Measurements from ENCODE around the gene UTF1.

Gene UTF1

DNA sequence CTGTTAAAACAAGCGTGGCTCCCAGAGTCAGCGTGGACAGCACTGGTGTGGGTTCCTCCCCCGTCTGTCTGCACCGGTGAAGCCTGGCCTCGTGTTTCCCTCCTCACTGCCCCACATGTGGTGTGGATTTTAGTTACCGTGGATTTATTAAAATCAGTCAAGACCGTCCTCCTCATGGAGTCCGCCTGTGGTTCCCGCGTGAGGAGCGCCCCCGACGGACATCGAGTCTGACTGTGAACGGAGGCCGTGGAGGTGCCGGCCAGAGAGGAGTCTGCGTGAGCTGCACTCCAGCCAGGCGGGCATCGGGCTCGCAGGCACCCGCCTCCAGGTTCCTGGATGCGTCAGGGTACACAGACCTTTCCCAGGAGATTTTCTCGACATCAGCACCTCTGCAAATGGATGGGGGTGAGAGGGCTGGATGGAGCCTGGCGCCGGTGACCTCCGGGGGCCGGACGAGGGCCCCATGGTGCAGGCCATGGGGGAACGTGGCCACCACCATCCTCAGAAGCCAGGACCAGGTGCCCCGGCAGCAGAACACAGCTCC, 26.3 kb upstream of the UTF1 start:
- TF ChIP-seq, protein P1, sequence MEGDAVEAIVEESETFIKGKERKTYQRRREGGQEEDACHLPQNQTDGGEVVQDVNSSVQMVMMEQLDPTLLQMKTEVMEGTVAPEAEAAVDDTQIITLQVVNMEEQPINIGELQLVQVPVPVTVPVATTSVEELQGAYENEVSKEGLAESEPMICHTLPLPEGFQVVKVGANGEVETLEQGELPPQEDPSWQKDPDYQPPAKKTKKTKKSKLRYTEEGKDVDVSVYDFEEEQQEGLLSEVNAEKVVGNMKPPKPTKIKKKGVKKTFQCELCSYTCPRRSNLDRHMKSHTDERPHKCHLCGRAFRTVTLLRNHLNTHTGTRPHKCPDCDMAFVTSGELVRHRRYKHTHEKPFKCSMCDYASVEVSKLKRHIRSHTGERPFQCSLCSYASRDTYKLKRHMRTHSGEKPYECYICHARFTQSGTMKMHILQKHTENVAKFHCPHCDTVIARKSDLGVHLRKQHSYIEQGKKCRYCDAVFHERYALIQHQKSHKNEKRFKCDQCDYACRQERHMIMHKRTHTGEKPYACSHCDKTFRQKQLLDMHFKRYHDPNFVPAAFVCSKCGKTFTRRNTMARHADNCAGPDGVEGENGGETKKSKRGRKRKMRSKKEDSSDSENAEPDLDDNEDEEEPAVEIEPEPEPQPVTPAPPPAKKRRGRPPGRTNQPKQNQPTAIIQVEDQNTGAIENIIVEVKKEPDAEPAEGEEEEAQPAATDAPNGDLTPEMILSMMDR (IDR thresholded peaks at IDR 0.05; ENCODE audit: borderline replicate concordance, control extremely low read depth, extremely low read depth, insufficient read depth, missing control alignments): no peak
- in situ Hi-C loops (cut with MboI; ENCODE audit: low sequenced_read_pairs, unreplicated experiment): no loop called here
- DNase-seq (ENCODE audit: low spot score): no peak

DNA sequence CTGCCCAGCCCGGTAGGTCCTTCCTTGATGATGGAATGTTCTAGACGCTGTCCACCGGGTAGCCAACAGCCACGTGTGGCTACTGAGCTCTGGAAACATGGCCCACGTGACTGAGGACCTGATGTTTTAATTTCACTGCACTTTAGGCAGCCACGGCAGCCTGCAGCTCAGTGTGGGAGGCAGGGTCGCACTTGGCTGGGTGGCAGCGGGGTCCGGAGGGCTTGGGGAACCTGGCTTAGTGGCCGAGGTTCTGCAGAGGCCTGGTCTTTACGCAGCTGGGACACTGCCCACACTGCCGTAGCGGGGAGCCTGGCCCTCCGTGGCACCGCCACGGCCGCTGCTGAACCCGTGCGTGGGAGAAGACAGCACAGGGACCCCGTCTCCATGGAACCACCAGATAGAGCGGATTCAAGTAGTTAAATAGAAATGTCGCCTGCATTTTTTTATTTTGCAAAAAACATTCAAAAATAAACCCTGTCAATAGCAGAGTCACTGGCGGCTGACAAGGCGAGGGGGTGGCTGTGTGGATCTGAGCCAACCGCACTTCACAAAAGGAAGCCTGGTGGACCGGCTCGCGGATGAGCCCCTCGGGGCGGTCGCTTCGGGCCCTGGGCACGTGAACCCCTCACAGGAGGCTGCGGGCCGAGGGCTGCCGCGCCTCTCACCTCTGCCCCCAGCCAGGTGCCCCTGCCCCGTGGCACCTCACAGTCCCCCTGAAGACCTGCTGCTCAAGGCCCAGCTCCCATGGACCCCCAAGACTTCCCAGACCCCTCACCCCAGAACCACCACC, 25.6 kb upstream of the UTF1 start:
- in situ Hi-C loops (cut with MboI; ENCODE audit: low sequenced_read_pairs, unreplicated experiment): no loop called here
- TF ChIP-seq, protein P1 (IDR thresholded peaks at IDR 0.05; ENCODE audit: borderline replicate concordance, control extremely low read depth, extremely low read depth, insufficient read depth, missing control alignments): no peak
- no peak for DNase-seq (ENCODE audit: low spot score)

DNA sequence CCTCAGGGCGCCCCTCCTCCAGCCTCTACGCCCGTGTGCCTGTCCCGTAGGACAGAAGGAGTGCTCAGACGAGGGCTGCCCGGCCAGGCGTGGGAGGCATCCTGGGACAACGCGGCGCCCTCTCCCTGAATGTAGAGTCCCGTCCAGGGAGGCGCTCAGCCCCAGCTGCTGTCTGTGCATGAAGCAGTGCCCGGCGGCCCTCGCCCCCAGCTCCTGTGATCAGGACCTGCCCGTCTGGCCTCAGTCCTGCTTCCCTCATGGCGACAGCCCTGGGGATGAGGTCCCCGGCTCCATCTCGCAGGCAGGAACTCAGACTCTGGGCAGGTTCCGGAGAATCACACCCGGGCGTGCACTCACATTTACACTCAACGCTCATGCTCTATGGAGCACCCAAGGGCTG, 24.9 kb upstream of the UTF1 start:
- in situ Hi-C loops (cut with MboI; ENCODE audit: low sequenced_read_pairs, unreplicated experiment): no loop called here
- DNase-seq (ENCODE audit: low spot score): no peak
- TF ChIP-seq, protein P1 (IDR thresholded peaks at IDR 0.05; ENCODE audit: borderline replicate concordance, control extremely low read depth, extremely low read depth, insufficient read depth, missing control alignments): no peak

DNA sequence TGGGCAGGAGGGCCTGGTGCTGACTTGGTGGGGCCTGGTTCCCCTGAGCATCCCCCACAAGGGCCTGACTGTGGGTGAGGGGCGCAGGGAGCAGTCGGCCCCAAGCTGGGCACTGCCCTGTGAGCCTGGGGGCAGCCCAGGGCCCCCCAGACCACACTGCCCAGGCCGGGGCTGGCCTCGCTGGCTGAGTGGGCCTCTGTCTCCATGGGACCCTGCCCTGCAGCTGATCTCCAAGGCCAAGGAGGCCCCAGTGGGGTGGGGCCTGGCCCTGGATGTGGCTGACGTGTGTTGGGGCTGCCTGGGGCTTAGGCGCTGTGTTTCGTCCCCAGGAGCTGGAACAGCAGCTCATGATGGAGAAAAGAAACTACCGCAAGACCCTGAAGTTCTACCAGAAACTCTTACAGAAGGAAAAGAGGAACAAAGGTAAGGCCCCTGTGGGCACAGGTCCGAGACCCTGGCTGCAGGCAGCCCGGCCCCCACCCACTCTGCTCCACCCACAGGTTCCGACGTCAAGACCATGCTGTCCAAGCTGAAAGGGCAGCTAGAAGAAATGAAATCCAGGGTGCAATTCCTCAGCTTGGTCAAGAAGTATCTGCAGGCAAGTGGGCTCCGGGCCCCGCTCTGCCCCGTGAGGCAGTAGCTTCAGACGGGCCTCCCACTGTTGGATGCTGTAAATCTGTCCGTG, 23.5 kb upstream of the UTF1 start:
- in situ Hi-C loops (cut with MboI; ENCODE audit: low sequenced_read_pairs, unreplicated experiment): no loop called here
- TF ChIP-seq, protein P1 (IDR thresholded peaks at IDR 0.05; ENCODE audit: borderline replicate concordance, control extremely low read depth, extremely low read depth, insufficient read depth, missing control alignments): no peak
- no peak for DNase-seq (ENCODE audit: low spot score)

DNA sequence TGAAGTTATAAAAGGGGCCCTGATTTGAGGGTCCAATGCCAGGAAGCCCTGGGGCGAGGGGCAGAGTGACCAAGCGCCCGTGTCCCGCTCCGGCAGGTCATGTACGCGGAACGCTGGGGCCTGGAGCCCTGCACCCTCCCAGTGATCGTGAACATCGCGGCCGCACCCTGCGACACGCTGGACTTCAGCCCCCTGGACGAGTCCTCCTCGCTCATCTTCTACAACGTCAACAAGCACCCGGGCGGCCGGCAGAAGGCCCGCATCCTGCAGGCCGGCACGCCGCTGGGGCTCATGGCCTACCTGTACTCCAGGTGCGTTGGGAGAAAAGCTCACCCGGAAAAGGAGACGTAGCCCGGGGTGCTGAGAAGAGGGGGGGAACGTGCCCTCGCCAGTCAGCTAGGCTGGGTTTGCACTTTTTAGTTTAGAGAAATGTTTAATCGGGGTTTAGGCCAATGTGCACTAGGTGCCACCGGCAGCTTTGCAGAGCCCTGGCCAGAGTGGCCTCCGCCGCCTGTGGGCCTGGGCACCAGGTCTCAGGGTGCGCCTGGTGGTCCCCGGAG, 22.9 kb upstream of the UTF1 start:
- DNase-seq (ENCODE audit: low spot score): no peak
- in situ Hi-C loops (cut with MboI; ENCODE audit: low sequenced_read_pairs, unreplicated experiment): no loop called here
- TF ChIP-seq, protein P1 (IDR thresholded peaks at IDR 0.05; ENCODE audit: borderline replicate concordance, control extremely low read depth, extremely low read depth, insufficient read depth, missing control alignments): no peak

DNA sequence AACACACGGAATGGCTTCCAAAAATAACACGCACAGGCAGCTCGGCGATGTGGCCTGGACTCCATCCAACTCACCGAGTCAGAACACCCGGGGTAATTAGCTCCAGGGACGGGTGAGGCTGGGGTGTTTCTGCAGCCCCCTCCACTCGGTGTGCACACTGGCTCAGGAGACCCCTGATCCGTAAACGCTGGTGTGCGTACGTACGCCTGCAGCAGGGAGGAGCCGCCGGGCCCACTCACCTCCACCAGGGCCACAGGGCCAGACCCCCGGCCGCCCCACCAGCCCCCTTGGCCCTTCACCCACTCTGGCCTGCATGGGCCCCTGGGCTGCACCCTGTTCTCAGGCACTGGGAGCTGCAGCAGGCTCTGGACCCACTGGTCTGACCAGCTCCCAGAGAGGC, 22.4 kb upstream of the UTF1 start:
- in situ Hi-C loops (cut with MboI; ENCODE audit: low sequenced_read_pairs, unreplicated experiment): no loop called here
- TF ChIP-seq, protein P1 (IDR thresholded peaks at IDR 0.05; ENCODE audit: borderline replicate concordance, control extremely low read depth, extremely low read depth, insufficient read depth, missing control alignments): no peak
- no peak for DNase-seq (ENCODE audit: low spot score)
